ENCODE results near the gene TMEM266. TPM values are rescaled to one million over a fixed set of nuclear protein-coding genes. Genes with fewer than 3 reads are reported as not detected.

The TMEM266 gene
- polyA plus RNA-seq, 5 donors = 1.4 to 2.9 (median 2.6) TPM

- no peak for DNase-seq
Observed at GRCh38 chr15:76161153-76162035, 101.6 kb downstream of the TMEM266 start.

GRCh38 chr15:76162036-76162398, 102.2 kb downstream of the TMEM266 start:
- no peak for DNase-seq

- no peak for DNase-seq
Observed at GRCh38 chr15:76162784-76163456, 103.1 kb downstream of the TMEM266 start.

- peak; percentile 88 to 89 for DNase-seq
Observed at GRCh38 chr15:76163457-76164295, 103.9 kb downstream of the TMEM266 start.

- DNase-seq = no peak
Observed at GRCh38 chr15:76164602-76165001, 104.8 kb downstream of the TMEM266 start.

- DNase-seq = no peak
Observed at GRCh38 chr15:76165951-76166350, 106.2 kb downstream of the TMEM266 start.

- no peak for DNase-seq
Observed at GRCh38 chr15:76168237-76168984, 108.6 kb downstream of the TMEM266 start.

- no peak for DNase-seq
Observed at GRCh38 chr15:76169018-76169417, 109.2 kb downstream of the TMEM266 start.

GRCh38 chr15:76169911-76170800, 110.4 kb downstream of the TMEM266 start:
- DNase-seq = no peak

GRCh38 chr15:76172782-76173181, 113.0 kb downstream of the TMEM266 start:
- no peak for DNase-seq

GRCh38 chr15:76173317-76173834, 113.6 kb downstream of the TMEM266 start:
- DNase-seq = no peak

- no peak for DNase-seq
Observed at GRCh38 chr15:76174654-76175053, 114.9 kb downstream of the TMEM266 start.

- DNase-seq = no peak
Observed at GRCh38 chr15:76175442-76175841, 115.7 kb downstream of the TMEM266 start.

- DNase-seq = no peak
Observed at GRCh38 chr15:76176059-76176458, 116.3 kb downstream of the TMEM266 start.

GRCh38 chr15:76176487-76177085, 116.8 kb downstream of the TMEM266 start:
- DNase-seq = no peak

- DNase-seq = no peak
Observed at GRCh38 chr15:76177491-76178040, 117.8 kb downstream of the TMEM266 start.

GRCh38 chr15:76178296-76179000, 118.7 kb downstream of the TMEM266 start:
- no peak for DNase-seq

- no peak for DNase-seq
Observed at GRCh38 chr15:76179023-76179422, 119.2 kb downstream of the TMEM266 start.

- no peak for DNase-seq
Observed at GRCh38 chr15:76180321-76180720, 120.5 kb downstream of the TMEM266 start.

Data from right lung (tissue), 5 donors.